ENCODE results near the gene SPATA12. TPM values are rescaled to one million over a fixed set of nuclear protein-coding genes. Genes with fewer than 3 reads are reported as not detected.

Gene SPATA12
- total RNA-seq, 1 experiment from 2014 or later: 0.10 TPM

GRCh38 chr3:57030721-57031120 lies 29.7 kb upstream of the SPATA12 start:
- H3K27ac ChIP-seq (ENCODE audit: low read length): no peak overlapping the region
- H3K4me1 ChIP-seq (ENCODE audit: control insufficient read depth, insufficient read depth, low read length): no peaks in the 10 kb centered on the region
- no peaks in the 10 kb centered on the region for H3K9me3 ChIP-seq (ENCODE audit: control insufficient read depth, insufficient read depth, low read depth, low read length)
- no peak overlapping the region for H3K4me3 ChIP-seq (ENCODE audit: low read depth in 2 of 2, low read length in 2 of 2)
- in situ Hi-C loops (cut with HindIII; ENCODE audit: low pct_unique_long_range_greater_than_20kb, low sequenced_read_pairs): no loop called here
- no peaks in the 10 kb centered on the region for H3K36me3 ChIP-seq (ENCODE audit: control insufficient read depth, insufficient read depth, low read length)
- no peaks in the 10 kb centered on the region for H3K27me3 ChIP-seq (ENCODE audit: control insufficient read depth, insufficient read depth, low read length)
- ChIA-PET POLR2A (no interaction called here), CTCF (no interaction called here)
- intact Hi-C loops (cut with micrococcal nuclease; ENCODE audit: unreplicated experiment): no loop called here
- DNase-seq (ENCODE audit: low read depth, low spot score) (no peak), ATAC-seq (no peak)
- no TSS peak for BruUV-seq (replicated peaks)
- TF ChIP-seq, protein P1, sequence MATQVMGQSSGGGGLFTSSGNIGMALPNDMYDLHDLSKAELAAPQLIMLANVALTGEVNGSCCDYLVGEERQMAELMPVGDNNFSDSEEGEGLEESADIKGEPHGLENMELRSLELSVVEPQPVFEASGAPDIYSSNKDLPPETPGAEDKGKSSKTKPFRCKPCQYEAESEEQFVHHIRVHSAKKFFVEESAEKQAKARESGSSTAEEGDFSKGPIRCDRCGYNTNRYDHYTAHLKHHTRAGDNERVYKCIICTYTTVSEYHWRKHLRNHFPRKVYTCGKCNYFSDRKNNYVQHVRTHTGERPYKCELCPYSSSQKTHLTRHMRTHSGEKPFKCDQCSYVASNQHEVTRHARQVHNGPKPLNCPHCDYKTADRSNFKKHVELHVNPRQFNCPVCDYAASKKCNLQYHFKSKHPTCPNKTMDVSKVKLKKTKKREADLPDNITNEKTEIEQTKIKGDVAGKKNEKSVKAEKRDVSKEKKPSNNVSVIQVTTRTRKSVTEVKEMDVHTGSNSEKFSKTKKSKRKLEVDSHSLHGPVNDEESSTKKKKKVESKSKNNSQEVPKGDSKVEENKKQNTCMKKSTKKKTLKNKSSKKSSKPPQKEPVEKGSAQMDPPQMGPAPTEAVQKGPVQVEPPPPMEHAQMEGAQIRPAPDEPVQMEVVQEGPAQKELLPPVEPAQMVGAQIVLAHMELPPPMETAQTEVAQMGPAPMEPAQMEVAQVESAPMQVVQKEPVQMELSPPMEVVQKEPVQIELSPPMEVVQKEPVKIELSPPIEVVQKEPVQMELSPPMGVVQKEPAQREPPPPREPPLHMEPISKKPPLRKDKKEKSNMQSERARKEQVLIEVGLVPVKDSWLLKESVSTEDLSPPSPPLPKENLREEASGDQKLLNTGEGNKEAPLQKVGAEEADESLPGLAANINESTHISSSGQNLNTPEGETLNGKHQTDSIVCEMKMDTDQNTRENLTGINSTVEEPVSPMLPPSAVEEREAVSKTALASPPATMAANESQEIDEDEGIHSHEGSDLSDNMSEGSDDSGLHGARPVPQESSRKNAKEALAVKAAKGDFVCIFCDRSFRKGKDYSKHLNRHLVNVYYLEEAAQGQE (IDR thresholded peaks at IDR 0.05; ENCODE audit: insufficient read depth in 1 of 2, low read depth in 2 of 2, low read length in 1 of 2): no peak
- TF ChIP-seq TCF7L2 (IDR thresholded peaks at IDR 0.05; ENCODE audit: low read depth, low read length) (no peak), SIN3A (IDR thresholded peaks at IDR 0.05; ENCODE audit: borderline replicate concordance, insufficient read depth, low read depth, low read length) (no peak), POLR2AphosphoS5 (IDR thresholded peaks at IDR 0.05; ENCODE audit: low read depth, low read length) (no peak), CTCF (IDR thresholded peaks at IDR 0.05) (no peak)

GRCh38 chr3:57031631-57032541 lies 28.6 kb upstream of the SPATA12 start:
- H3K36me3 ChIP-seq (ENCODE audit: control insufficient read depth, insufficient read depth, low read length): no peaks in the 10 kb centered on the region
- H3K27ac ChIP-seq (ENCODE audit: low read length): no peak overlapping the region
- intact Hi-C loops (cut with micrococcal nuclease; ENCODE audit: unreplicated experiment): no loop called here
- POLR2A ChIA-PET: no interaction called here
- CTCF ChIA-PET: no interaction called here
- H3K9me3 ChIP-seq (ENCODE audit: control insufficient read depth, insufficient read depth, low read depth, low read length): no peaks in the 10 kb centered on the region
- TF ChIP-seq, protein P1 (IDR thresholded peaks at IDR 0.05; ENCODE audit: insufficient read depth in 1 of 2, low read depth in 2 of 2, low read length in 1 of 2): no peak
- TF ChIP-seq POLR2AphosphoS5 (IDR thresholded peaks at IDR 0.05; ENCODE audit: low read depth, low read length): no peak
- TF ChIP-seq CTCF (IDR thresholded peaks at IDR 0.05): no peak
- no peaks in the 10 kb centered on the region for H3K27me3 ChIP-seq (ENCODE audit: control insufficient read depth, insufficient read depth, low read length)
- ATAC-seq: no peak
- in situ Hi-C loops (cut with HindIII; ENCODE audit: low pct_unique_long_range_greater_than_20kb, low sequenced_read_pairs): no loop called here
- no TSS peak for BruUV-seq (replicated peaks)
- no peak for DNase-seq (ENCODE audit: low read depth, low spot score)
- H3K4me1 ChIP-seq (ENCODE audit: control insufficient read depth, insufficient read depth, low read length): no peaks in the 10 kb centered on the region
- H3K4me3 ChIP-seq (ENCODE audit: low read depth in 2 of 2, low read length in 2 of 2): no peak overlapping the region

Data from Panc1 (cell line).